PFSK-1 (cell line): Measurements from ENCODE around the gene ITGA6.

ENCODE experiments used
- FOXP2 ChIP-seq: optimal IDR thresholded peaks from 2 replicates; pipeline ENCODE3; 2011; ENCODE audit warnings: borderline replicate concordance, control low read depth, inconsistent platforms; ENCODE audit not compliant: insufficient read depth; ENCODE audit errors: extremely low read length, extremely low read depth
- POLR2AphosphoS5 ChIP-seq: IDR thresholded peaks from 2 replicates; pipeline ENCODE4 v1.6.1; 2012; ENCODE audit warnings: low read depth, mild to moderate bottlenecking, control low read depth, low read length, moderate library complexity
- SIN3A ChIP-seq: IDR thresholded peaks from 2 replicates; pipeline ENCODE4 v1.6.1; 2012; ENCODE audit warnings: mild to moderate bottlenecking, low read length, moderate library complexity, borderline replicate concordance; ENCODE audit not compliant: insufficient read depth
- TAF1 ChIP-seq: IDR thresholded peaks from 2 replicates; pipeline ENCODE4 v1.6.1; 2012; ENCODE audit warnings: low read length, control low read depth, borderline replicate concordance; ENCODE audit not compliant: insufficient read depth
- TF ChIP-seq, protein P1 (sequence below), 2 experiments: IDR thresholded peaks; 2 replicates each; pipeline versions ENCODE4 v1.6.1 to v1.8.0; 2011 to 2012; ENCODE audit warnings: low read depth in 2 of 2, low read length in 2 of 2, control low read depth in 1 of 2, inconsistent platforms in 1 of 2, mild to moderate bottlenecking in 1 of 2, moderate library complexity in 1 of 2; ENCODE audit not compliant: insufficient read depth in 1 of 2

Gene ITGA6

DNA sequence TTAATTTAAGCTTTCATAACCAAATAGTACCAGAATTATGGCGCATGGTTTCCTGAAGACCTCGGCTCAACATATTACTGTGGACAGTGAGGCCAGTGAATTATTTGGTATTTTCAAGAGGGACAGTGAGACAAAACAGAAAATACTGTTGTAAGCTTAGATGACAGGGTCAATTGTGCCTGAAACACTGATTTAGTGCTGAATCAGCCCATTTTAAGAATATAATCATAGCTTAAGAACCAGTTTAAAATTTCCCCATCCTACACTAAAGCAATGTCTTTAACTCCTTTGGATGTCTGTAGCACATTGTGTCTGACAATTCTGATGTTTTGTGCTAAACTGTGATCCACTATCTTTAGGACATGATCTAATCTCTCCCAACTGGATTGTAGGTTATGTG is 4.6 kb downstream of the ITGA6 start:
- no peak for TF ChIP-seq TAF1
- TF ChIP-seq, protein P1, sequence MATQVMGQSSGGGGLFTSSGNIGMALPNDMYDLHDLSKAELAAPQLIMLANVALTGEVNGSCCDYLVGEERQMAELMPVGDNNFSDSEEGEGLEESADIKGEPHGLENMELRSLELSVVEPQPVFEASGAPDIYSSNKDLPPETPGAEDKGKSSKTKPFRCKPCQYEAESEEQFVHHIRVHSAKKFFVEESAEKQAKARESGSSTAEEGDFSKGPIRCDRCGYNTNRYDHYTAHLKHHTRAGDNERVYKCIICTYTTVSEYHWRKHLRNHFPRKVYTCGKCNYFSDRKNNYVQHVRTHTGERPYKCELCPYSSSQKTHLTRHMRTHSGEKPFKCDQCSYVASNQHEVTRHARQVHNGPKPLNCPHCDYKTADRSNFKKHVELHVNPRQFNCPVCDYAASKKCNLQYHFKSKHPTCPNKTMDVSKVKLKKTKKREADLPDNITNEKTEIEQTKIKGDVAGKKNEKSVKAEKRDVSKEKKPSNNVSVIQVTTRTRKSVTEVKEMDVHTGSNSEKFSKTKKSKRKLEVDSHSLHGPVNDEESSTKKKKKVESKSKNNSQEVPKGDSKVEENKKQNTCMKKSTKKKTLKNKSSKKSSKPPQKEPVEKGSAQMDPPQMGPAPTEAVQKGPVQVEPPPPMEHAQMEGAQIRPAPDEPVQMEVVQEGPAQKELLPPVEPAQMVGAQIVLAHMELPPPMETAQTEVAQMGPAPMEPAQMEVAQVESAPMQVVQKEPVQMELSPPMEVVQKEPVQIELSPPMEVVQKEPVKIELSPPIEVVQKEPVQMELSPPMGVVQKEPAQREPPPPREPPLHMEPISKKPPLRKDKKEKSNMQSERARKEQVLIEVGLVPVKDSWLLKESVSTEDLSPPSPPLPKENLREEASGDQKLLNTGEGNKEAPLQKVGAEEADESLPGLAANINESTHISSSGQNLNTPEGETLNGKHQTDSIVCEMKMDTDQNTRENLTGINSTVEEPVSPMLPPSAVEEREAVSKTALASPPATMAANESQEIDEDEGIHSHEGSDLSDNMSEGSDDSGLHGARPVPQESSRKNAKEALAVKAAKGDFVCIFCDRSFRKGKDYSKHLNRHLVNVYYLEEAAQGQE (IDR thresholded peaks at IDR 0.05; ENCODE audit: insufficient read depth in 1 of 2, low read depth in 2 of 2, low read length in 2 of 2) = no peak
- TF ChIP-seq FOXP2 = no peak

DNA sequence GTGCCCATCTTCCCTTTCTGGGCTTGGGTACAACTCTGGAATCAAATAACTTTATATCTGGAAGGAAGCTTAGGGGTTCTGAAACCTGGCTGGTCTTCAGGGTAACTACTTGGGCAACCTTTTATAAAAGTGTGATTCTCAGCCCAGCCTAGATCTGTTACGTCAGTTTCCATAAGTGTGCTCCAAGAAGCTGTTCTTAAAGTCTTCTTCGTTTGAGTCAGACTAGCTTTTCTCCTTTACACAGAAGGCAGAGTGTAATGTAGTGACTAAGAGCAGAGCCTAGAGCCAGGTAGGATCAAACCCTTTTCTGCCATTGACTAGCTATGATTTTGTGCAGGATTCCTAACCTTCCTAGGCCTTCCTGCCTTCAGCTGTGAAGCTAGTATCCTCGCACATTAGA is 5.8 kb downstream of the ITGA6 start:
- TF ChIP-seq POLR2AphosphoS5 (no peak), SIN3A (no peak), TAF1 (no peak), FOXP2 (no peak)
- TF ChIP-seq, protein P1 (IDR thresholded peaks at IDR 0.05; ENCODE audit: insufficient read depth in 1 of 2, low read depth in 2 of 2, low read length in 2 of 2) = no peak

DNA sequence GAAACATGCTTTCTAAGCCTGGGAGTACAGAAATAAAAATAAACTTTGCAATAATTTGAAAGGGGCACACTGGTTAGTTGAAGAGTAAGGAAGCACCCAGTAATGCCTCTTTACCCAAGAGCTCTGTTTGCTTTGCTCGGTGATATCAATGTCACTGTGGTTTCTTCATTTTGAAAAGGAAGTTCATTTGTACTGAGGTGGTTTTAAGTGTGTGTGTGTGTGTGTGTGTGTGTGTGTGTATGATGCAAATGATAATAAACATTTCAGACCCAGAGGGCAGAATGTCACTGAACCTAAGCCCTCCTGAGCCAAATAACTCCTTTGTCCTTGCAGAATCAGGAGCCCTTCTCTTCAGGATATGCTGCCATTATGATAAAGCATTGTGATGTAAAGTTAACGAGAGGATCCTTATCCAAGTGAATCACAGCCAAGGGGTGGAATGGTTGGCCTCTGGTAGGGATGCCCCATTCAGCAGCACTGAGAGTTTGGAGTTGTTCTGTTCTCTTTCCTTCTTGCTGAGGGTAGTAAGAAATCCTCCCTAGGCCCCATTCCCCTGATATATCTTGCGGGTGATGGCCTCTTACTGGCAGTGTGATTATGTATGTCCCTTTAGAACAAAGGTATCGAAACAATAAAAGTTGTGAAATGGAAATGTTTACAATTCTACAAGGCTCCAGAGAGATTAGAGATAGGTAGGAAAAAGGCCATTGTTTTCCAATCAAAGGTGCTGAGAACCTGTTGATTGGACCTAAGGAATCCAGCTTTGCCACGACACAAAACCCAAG is 7.6 kb downstream of the ITGA6 start:
- TF ChIP-seq POLR2AphosphoS5 (no peak), TAF1 (no peak), SIN3A (no peak)

DNA sequence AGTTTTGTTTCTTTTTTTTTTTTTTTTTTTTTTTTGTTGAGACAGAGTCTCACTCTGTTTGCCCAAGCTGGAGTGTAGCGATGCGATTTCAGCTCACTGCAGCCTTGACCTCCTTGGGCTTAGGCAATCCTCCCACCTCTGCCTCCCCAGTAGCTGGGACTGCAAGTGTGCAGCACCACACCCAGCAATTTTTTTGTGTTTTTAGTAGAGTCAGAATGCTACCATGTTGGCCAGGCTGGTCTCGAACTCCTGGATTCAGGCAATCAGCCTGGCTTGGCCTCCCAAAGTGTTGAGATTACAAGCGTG is 8.2 kb downstream of the ITGA6 start:
- TF ChIP-seq SIN3A (no peak), POLR2AphosphoS5 (no peak), FOXP2 (no peak), TAF1 (no peak)
- TF ChIP-seq, protein P1 (IDR thresholded peaks at IDR 0.05; ENCODE audit: insufficient read depth in 1 of 2, low read depth in 2 of 2, low read length in 2 of 2) = no peak

DNA sequence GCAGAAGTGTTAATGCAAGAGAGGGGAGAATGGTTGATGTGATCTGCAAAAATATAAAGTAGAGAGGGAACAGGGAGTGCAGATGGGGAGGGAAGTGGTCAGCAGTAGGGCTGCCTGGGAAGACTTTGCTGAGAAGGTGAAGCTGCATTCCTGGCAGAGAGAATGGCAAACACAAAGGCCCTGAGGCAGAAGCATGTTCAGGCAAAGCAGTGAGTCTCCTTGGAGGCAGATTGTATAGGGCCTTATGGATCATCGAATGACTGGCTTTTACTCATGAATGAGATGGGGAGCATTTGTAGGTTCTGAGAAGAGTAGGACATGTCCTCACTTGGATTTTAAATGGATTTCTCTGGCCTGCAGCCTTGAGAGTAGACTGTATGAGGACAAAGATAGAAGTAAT is 9.5 kb downstream of the ITGA6 start:
- TF ChIP-seq, protein P1 (IDR thresholded peaks at IDR 0.05; ENCODE audit: insufficient read depth in 1 of 2, low read depth in 2 of 2, low read length in 2 of 2) = no peak
- no peak for TF ChIP-seq POLR2AphosphoS5
- no peak for TF ChIP-seq FOXP2
- TF ChIP-seq SIN3A = no peak
- TF ChIP-seq TAF1 = no peak
